Astrocyte of the hippocampus (primary cell): ENCODE measurements around the gene C1QA.
"Not testable (repeated sequence)": the region's sequence is repeated elsewhere in the genome, so short reads cannot be mapped to it uniquely, and the experiment has no call there.

ENCODE experiments used
- DNase-seq: peaks from one replicate; pipeline ENCODE4 v3.0.0; 2011; ENCODE audit warnings: low read depth, low spot score

C1QA gene

DNA sequence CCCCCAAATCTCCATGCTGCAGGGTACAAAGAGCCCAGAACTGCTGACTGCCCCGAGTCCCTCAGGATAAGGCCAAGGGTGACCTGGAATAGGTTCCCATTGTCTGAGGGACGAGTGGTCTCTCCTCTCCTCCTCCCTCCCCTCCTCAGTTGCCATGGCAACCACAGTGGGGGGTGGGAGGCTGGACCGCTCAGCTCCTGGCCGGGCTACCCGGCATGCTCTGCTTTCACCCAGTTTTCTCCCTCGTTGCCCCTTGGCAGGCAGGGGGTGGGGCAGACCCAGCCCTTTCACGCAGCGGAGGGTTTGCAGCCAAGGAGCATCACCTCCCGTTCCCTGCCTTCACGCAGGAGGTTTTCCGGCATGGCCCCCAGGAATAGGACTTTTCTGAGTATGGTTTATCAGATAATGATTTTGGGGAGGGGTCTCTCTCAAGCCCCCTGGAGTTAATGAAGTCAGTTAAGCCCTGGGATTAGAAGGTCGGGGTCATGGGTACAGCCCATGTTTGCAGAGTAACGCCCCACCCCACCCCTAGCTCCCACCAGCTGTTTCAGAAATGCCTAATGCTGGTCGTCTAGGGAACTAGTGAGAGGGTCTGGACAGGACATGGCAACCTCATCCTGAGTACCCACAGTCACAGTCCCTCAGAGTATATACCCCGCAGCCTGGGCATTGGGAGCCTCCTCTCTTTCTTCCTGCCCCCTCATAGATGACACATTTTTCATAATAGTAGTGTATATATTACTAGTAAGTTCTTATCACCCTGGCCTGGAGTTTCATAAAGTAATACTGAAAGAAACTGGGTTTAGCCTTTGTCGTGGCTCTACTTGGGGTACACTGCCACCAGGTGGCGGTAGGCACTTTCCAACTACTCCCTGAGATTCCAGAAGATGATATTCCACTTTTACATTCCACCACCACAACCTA is 37.3 kb downstream of the C1QA start:
- DNase-seq, result peak; percentile 82

DNA sequence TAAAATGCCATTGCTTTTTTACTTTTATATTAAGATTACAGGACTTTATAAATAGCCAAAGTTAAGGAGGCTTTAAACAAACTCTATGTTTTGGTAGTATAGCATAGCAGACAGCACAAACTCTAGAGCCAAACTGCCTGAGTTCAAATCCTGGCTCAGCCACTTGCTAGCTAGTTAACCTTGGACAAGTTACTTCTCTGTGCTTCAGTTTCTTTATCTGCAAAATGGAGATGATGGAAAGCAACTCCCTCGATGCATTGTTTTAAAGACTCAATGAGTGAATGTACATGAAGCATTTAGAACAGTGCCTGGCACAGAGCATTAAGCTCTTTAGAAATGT is 38.0 kb downstream of the C1QA start:
- DNase-seq, result no peak

DNA sequence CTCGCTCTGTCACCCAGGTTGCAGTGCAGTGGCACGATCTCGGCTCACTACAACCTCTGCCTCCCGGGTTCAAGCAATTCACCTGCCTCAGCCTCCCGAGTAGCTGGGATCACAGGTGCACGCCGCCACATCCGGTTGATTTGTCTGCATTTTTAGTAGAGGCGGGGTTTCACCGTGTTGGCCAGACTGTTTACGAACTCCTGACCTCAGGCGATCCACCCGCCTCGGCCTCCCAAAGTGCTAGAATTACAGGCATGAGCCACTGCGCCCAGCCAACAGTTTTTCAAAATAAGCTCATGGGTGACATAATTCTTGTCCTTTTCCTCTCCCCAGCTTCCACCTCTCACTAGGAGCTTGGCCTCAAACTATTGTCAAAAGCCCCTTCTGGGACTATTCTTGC is 39.7 kb downstream of the C1QA start:
- not testable (repeated sequence) for DNase-seq

DNA sequence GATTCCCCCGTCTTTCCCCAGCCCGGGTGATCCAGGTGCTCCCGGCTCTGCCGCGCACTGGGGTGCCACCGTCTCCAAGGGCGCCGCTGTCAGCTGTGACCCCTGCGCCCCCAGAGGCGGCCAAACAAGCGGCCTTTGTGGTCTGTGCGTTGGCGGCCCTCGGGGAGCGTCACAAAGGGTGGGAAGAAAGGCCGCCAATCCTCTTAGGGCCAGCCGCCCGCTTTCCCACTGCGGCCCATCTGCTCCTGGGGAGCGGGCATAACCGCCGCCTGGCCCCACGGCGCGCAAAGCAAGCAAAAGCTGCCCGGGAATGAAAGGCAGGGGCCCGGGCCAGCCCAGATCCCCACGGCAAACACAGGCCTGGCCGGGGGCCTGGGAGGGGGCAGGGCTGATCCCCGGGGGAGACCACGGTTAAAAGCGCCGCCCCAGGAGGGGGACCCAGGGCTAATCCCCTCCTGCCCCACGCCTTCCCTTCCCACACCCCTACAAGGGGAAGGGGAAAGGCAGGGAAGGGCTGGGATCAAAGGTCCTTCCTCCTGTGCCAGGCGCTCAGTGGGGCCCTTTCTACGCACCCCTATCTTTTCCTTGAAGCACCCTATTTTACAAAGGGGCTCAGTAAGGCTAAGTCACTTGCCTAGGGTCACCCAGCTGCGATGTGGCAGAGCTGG is 40.6 kb downstream of the C1QA start:
- peak; percentile 28 for DNase-seq

DNA sequence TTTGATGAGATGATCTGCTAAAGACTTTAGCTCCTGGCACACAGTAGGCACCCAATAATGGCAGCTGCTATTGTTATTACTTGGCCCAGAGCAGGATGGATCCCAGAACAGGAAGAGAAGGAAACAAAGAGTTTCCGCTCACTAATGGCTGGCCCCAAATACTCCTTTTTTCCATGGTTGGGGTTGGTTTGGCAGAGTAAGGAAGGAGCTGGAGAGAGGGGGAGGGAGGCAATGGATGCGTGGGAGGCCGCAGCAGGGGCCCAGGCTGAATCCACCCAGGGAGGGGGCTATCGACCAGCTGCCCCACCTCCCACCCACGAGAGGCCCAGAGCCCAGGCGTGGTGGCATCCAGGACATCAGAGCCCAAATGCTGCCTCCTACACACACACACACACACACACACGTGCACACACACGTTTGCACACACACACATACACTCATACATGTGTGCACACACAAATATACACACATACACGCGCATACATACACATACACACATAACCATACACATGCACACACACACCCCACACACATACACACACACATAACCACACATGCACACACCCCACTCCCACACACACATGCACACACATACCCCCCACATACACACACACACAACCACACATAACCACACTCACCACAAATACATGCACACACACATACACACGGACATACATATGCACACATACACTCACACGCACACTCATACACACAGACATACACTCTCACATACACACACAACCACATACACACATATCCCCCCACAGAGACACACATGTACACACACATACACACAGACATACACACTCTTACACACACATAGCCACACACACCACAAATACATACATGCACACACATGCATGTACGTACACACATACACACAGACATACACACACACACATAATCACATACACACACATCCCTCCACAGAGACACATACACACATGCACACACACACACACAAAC is 41.8 kb downstream of the C1QA start:
- no peak for DNase-seq

DNA sequence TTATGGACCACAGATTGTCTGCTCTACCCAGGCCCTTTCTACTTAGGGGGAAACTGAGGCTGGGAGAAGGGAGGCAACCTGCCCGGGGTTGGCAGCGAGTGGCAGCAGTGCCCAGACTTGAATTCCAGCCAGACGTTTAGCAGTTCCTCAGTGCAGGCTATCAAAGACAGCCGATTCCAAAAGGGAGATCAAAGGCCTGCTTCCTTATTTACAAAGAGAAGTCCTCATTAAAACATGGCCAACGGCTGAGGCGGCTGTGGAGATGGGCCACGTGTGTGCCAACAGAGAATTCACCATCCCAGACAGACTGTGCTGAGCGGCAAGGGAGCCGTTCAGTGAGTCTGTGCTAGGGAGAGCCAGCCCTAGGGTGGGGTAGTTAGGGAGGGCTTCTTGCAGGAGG is 44.3 kb downstream of the C1QA start:
- DNase-seq, result no peak

DNA sequence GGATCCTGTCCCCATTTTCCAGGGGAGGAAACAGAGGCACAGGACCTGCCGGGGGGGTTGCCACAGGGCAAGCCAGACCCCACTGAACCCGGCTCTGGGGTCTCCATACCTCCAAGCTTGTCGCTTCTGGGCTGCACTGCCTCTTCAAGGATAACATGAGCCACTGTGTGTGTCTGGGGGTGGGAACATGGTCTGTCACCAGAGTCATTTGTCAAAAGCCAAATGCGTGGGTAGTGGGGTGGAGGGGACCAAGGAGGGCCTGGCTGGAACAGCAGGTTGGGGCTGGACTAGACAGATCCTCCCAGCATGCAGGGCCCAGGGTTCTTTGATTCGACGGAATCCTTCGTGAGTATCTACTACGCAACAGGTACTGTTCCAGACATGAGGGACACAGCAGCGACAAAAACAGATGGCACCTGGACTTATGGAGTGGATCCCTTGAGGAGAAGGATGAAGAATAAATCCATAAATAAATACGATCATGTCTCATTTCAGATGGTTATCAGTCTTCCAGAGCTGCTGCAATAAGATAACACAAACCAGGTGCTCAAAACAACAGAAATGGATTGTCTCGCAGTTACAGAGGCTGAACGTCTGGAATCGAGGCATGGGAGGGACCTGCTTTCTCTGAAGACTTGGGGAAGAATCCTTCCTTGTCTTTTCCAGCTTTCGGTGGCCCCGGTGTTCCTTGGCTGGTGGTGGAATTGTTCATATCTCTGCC is 45.3 kb downstream of the C1QA start:
- no peak for DNase-seq

DNA sequence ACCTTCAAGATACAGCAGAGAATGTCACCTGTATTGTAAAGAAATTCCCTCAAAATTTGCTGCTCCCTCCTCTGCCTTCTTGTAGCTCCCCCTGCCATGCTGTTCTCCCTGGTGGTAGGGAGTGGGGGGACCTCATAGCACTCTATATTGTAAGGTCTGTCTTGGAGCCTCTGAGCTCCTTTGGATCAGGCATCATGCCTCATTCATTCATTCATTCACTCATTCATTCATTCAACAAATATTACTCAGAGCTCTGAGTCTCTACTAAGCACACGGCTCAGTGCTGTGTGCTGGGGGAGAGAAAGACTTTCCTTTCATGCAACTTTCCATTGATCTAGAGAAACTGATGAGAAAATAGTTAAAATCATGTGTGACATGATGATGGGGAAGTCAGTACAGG is 47.1 kb downstream of the C1QA start:
- no peak for DNase-seq

DNA sequence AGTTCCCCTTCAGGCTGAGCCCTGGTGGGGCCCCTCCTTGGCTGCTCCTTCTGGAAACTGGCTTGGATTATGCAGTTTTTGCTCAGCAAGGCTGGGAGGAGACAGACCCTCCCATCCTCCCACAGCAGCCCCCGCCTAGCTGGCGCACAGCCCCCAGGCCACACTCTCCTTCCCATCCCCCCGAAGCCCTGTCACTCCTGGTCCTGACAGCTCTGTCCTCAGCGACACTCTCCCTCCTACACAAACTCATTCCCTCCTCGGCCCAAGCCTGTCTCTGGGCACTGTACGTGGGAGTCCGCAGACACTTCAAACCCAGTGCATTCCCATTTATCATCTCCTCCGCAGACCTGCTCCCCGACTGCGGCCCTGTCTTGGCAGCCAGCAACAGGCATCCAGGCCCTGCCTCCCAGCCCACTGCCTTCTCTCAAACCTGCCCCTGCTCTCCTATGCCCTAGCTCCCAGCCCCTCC is 49.2 kb downstream of the C1QA start:
- DNase-seq, result peak; percentile 41

DNA sequence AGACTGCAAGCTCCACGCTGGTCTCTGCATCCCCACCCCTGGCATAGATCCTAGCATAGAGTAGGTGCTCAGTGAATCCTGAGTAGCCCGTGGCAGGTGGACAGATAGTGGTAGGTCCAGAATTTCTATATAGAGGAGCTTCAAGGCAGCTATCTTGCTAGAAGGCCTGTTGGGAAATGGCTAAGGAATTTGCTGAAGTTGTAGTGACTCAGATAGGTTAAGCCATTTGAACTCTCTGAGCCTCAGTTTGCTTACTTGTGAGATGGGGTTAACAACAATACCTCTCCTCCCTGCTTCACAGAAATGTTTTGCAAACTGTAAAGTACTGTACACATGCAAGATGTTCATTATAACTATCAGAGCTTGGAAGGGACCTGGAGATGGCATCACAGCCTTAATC is 50.8 kb downstream of the C1QA start:
- no peak for DNase-seq

DNA sequence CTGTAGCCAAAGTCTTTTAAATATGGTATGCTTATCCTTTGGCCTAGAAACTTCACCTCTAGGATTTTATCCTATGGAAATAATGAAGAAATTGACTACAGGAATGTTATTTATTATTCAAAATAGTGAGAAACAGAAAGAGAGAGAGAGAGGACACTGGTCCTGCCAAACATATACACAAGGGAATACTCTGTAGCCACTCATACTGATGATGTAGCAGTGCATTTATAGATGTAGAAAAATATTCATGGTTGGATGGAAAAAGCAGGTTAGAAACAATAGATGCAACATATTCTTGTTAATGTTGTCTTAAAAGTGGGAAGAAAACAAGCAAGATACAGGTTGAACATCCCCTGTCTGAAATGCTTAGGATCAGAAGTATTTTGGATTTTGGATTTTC is 52.0 kb downstream of the C1QA start:
- no peak for DNase-seq
